Transverse colon (tissue), 4 donors: ENCODE results near the gene CECR2.

Source experiments
- CTCF ChIP-seq, 5 experiments: fragments of 200-600 bp in 3 of 5; fragments of 450-650 bp in 2 of 5; sonication (generic) in 3 of 5; IDR thresholded peaks; 1 replicate in 2 of 5; 2 replicates in 3 of 5; pipeline ENCODE4 v1.5.1; 2016 to 2017; ENCODE audit warnings: antibody characterized with exemption in 5 of 5, inconsistent platforms in 3 of 5, mild to moderate bottlenecking in 2 of 5, moderate library complexity in 1 of 5
- EP300 ChIP-seq: sonication (generic); formaldehyde crosslinking; IDR thresholded peaks from one replicate; pipeline ENCODE4 v1.6.1; 2017; ENCODE audit warnings: antibody characterized with exemption, low read depth
- POLR2A ChIP-seq: fragments of 450-650 bp; IDR thresholded peaks from one replicate; pipeline ENCODE4 v1.6.1; 2016; ENCODE audit warnings: antibody characterized with exemption, mild to moderate bottlenecking, moderate library complexity
- POLR2AphosphoS5 ChIP-seq, 3 donors: sonication (generic); formaldehyde crosslinking; IDR thresholded peaks; one replicate each; pipeline ENCODE4 v1.6.1; 2016; ENCODE audit warnings: antibody characterized with exemption in 3 of 3

GRCh38 chr22:17501679-17502285 is 132.5 kb downstream of the CECR2 start:
- TF ChIP-seq POLR2AphosphoS5 (IDR thresholded peaks at IDR 0.05), result no peak
- peak; percentile 56 to 81 (median 66) for TF ChIP-seq CTCF (IDR thresholded peaks at IDR 0.05)
- TF ChIP-seq POLR2A, result no peak
- no peak for TF ChIP-seq EP300
